ENCODE measurements around the gene HMCN2.
"Not testable (repeated sequence)": the region's sequence is repeated elsewhere in the genome, so short reads cannot be mapped to it uniquely, and the experiment has no call there.

The HMCN2 gene

DNA sequence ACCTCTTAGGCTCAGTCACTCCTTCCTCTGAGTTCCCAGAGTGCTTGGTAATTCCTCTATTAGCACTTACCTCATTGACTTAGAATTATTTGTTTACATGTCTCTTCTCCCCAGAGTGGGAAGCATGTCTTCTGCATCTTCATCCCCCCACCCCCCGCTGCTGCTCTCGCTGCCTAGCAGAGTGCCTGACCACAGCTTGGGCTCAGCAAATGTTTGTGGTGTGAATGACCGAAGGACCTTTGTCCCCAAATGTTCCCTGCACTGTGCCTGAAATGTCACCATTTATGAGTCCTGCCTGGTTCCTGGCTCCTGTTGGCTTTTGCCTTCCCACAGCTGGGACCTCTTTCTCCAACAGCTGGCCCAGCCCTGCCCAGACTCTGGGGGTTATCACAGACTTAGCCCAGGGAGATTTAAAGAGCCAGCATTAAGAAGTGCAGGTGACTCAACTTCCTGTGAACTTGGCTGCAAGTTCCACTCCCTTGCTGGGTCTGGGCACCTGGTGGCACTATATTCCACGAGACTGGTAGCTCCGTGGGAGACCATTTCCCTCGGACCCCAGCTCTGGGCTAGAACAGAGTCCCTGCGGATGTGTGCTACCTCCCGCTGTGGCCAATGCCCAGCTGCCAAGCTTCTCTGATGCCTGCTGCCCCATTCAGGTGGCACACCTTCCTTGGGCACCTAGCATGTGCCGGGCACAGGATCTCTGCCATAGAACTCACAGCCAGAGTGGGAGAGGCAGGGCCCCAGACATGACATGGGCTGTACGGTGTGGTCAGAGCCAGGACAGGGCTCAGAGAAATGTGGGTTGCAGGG lies 1.8 kb upstream of the HMCN2 start:
- DNase-seq (ENCODE audit: low read depth in 2 of 2, low spot score in 1 of 2) = no peak

DNA sequence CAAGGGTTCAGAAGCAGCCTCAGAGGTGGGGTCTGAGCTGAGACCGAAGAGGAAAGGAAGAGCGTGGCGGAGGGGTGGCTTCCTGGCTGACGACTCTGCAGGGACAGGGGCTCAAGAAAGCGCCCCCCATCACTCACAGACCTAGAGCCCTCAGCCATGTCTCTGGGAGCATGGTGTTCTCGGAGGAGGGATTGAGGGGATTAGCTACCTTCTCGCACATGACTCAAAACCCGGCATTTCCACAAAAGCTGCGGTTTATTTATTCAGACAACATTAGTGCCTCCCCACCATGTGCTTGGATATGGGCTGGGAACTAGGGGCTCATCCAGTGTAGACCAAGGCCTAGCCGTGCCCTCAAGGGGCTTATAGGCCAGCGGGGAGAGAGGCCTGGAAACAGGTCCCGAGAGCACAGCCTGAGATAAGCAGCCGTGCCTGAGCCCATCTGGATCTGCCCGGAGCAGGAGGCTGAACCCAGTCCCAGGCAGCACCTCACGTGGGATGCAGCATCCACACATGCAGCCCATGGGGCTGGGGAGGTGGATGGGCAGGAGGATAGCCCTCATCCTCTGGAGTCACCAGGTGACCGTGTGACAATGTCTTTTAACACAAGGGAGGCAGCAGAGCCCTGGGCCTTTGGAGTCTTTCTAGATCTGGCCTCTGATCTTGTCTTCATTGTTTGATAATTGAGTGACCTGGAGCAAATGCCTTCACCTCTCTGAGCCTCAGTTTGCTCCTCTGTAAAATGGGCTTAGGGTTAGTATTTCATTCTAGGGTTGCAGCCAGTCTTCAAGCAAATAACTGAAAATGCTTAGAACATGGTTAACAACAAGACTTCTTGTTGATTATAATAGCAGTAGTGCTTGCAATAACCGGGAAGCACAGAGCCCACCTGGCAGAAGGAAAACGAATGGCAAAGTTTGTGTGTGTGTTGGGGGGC lies 878 bp upstream of the HMCN2 start:
- no peak for DNase-seq (ENCODE audit: low read depth in 2 of 2, low spot score in 1 of 2)

GRCh38 chr9:130266236-130267098 lies 907 bp downstream of the HMCN2 start:
- DNase-seq (ENCODE audit: low read depth in 2 of 2, low spot score in 1 of 2) = no peak

DNA sequence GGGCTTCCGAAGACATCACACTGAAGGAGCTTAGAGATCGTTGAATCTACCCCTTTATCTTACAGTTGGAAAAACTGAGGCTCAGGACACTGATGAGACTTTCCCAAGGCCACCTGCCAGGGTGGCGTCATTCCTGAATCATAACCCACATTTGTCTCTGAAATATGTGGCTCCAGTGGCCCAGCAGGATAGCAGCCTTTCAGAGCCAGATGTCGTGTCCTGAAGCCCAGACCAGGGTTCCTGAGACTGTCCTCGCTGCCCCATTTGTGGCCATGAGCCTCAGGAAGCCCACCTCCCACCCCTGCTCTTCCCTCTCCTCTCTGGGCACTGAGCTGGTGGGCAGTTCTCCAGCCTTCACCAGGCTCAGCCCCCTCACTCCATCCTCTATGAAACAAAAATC lies 2.4 kb downstream of the HMCN2 start:
- no peak for DNase-seq (ENCODE audit: low read depth in 2 of 2, low spot score in 1 of 2)

DNA sequence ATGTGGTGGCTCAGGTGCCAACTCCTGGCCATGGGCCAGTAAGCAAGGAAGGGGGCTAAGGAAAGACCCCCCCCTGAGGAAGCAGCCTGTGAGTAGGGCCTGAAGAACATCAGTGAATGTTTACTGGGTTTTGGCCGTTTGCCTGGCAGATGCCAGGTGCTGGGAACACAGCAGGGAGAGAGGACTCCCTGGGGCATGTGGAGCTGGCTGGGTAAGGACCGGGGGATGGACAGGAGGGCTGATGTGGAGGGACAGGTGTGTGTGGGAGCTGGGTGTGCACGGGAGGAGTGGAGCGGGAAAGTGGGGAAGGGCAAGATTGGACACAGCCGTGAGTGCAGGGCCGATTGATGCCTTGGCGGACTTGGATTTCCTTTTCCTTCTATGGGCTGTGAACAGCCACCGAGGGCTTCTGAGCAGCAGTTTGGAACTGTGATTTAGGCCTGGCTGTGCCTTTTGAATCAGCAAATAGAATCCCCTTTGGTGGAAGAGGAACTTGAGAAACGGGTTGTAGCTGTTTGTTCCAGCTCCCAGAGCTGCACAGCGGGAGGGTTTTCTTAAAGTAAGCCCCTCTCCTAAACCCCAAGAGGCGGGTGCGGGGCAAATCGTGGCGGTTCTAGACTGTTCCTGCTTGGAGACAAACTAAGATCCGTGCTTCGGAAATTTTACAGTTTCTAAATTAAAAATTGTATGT lies 3.1 kb downstream of the HMCN2 start:
- DNase-seq (ENCODE audit: low read depth in 2 of 2, low spot score in 1 of 2) = no peak

DNA sequence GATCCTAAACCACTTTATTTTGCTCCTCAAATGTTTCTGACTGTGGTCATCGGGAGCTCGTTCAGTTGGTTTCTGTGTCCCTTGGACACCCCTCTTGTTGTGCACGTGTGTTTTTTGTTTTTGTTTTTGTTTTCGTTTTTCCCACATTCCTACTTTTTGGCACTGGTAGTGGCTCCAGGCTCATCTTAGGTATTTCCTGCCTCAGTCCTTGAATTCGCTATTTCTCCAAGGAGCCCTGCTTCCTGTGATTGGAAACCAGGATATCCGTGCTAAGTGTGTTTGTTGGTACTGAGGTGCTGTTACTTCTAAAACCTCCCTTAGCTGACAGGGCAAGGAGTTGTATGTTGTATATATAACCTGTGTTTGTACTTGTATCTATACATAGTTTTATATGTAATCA lies 5.9 kb downstream of the HMCN2 start:
- DNase-seq (ENCODE audit: low read depth in 2 of 2, low spot score in 1 of 2) = no peak

GRCh38 chr9:130275156-130275555 lies 9.6 kb downstream of the HMCN2 start:
- DNase-seq (ENCODE audit: low read depth in 2 of 2, low spot score in 1 of 2) = no peak

DNA sequence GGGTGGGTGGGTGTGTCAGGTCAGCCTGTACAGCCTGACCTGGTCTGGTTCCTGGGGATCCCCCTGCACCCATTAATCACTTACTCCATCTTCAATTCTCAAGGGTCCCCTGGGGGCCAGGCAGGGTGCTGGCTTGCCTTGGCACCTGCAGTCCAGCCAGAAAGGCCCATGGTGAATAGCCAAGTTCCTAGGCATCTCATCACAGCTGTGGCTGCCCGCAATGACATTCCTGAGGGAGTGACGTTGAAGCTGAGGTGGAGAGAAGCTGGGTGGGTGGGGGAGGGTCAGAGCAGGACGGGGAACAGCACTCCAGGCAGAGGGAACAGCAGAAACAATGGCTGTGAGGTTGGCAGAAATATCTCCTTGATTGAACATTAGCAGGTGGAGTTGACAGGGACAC lies 10.6 kb downstream of the HMCN2 start:
- DNase-seq (ENCODE audit: low read depth in 2 of 2, low spot score in 1 of 2) = no peak

DNA sequence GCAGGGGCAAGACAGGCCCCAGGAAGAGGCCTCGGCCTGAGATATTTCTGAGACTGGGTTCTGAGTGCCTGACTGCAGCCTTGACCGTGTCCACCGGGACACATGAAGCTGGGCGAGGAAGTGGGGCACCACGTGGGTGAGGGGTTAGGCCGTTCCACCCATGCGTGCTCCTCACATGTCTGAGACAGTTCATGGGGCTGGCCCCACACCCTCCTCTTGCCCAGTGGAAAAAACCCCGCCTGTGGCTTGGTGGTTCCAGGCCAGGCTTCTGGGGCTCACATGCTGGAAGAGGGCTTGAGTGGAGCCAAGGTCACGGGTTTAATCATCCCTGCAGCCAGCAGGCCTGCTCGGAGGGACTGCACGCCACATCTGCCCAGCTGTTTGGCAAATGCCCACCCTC lies 11.4 kb downstream of the HMCN2 start:
- DNase-seq (ENCODE audit: low read depth in 2 of 2, low spot score in 1 of 2) = no peak

GRCh38 chr9:130277525-130277924 lies 12.0 kb downstream of the HMCN2 start:
- not testable (repeated sequence) for DNase-seq (ENCODE audit: low read depth in 2 of 2, low spot score in 1 of 2)

DNA sequence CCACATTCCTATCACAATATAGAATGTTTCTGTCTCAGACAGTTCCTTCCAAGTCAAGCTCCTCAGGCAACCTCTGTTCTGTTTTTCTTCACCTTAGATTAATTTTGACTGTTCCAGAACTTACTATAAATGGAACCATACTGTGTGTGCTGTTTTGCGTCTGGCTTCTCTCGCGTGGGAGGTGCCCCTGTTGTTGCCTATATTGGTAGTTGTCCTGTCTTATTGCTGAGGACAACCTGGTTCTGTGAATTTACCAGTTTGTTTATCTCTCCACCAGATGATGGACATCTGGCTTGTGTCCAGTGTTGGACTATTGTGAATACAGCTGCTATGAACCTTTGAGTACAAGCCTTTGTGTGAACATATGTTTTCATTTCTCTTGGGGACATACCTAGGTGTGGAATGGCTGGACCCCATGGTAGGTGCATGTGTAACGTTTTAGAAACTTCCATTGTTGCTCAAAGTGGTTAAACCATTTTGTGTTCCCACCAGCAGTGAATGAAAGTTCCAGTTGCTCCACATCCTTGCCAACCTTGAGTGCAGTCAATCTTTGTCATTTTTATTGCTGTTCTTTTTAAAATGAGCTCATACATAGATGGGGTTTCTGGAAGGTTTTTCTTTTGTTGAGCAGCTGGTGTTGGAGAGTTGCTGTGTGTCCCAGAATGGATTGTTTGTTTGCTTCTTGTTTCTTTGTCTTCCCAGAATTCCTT lies 18.1 kb downstream of the HMCN2 start:
- no peak for DNase-seq (ENCODE audit: low read depth in 2 of 2, low spot score in 1 of 2)

DNA sequence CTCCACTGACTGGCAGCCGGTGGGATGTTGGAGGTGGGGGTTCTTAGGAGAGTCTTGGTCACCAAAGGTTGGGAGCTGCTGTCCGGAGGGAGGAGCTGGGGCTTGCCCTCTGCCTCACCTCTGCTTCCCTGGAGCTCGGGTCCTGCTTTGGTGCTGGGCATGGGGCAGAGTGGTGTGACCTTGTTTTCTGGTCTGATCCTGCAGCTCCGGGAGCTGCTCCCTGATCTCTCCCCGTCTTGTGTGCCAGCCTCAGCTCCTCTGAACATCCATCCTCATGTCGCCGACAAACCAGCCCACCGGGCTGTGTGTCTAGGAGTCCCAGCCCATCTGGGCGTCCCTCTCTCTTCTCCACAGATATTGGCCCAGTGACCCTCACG lies 18.7 kb downstream of the HMCN2 start:
- DNase-seq (ENCODE audit: low read depth in 2 of 2, low spot score in 1 of 2) = no peak

GRCh38 chr9:130284690-130285089 lies 19.1 kb downstream of the HMCN2 start:
- no peak for DNase-seq (ENCODE audit: low read depth in 2 of 2, low spot score in 1 of 2)

DNA sequence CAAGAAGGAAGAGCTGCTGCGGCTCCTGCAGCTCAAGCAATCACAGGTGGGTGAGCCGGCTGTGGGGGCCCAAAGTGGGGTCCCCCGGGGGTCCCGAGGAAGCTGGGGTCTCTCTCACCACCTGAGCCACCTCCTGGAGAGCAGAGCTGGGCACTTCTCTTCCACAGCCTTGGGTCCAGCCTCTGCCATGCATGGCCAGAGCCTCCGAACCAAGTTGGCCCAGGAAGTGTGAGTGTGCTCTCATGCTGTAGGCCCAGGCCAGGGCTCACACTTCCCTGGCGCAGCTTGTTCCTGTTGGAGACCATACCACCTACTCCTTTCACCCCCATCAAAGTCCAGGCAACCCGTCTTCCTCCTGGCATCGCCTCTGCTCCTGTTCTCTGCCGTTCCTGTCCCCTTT lies 19.7 kb downstream of the HMCN2 start:
- no peak for DNase-seq (ENCODE audit: low read depth in 2 of 2, low spot score in 1 of 2)

DNA sequence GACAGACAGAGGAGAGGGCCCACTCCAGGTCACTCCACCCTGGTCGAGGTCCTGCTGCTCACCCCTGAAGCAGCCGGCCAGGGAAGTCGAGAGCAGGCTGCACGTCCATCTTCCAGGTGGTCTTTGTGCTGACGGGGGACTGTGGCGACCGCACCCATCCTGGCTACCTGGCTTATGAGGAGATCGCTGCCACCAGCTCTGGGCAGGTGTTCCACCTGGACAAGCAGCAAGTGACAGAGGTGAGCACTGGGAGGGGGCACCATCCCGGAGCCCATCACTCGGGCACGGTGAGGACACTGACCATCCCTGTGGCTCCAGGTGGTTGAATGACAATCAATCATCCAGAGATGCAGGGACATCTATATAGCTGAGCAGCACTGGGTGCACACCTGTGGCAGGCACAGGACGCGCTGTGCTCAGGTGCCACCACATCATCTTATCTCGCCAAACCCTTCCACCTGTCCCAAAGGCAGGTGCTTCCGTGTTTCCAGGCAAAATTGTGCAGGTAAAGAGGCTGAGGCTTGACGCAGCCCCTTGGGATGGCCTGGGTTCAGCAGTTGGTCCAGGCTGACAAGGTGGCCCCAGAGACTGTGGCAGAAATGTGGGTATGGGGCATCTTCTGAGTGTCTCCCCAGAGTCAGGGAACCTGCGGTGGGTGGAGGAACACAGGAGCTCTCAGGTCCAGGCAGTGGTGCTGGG lies 20.7 kb downstream of the HMCN2 start:
- DNase-seq (ENCODE audit: low read depth in 2 of 2, low spot score in 1 of 2) = no peak

GRCh38 chr9:130286781-130287428 lies 21.3 kb downstream of the HMCN2 start:
- no peak for DNase-seq (ENCODE audit: low read depth in 2 of 2, low spot score in 1 of 2)

GRCh38 chr9:130287736-130288135 lies 22.2 kb downstream of the HMCN2 start:
- DNase-seq (ENCODE audit: low read depth in 2 of 2, low spot score in 1 of 2) = no peak

DNA sequence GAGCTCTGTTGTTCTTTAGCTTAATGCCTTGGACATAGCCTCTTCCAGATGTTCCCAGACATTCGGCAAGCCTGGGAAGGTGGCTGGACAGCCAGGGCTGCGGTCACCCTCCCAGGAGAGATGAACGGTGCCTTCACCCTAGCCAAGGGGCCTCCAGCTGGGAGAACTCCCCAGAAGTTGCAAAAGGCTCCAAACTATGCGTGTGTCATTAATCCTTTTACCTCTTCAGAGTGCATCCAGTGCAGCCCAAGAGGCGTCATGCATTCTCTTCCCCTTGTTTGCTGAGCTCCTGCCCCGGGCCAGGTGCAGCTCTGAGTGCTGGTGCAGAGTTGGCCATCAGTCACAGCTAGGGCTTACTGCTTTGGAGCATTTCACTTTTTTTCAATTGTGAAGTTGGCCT lies 22.8 kb downstream of the HMCN2 start:
- no peak for DNase-seq (ENCODE audit: low read depth in 2 of 2, low spot score in 1 of 2)

Measured in stimulated activated CD8-positive, alpha-beta memory T cell treated with anti-CD3 and anti-CD28 coated beads, Interleukin-4, amount 100 ng/mL, for 1 hour (primary cell).